HPDE6-E6E7 (cell line): ENCODE measurements around the gene PER3.
A peak's percentile ranks its signal among the peaks of the same experiment; 100 is the strongest.

Experiments used
- DNase-seq: peaks from one replicate; pipeline ENCODE4 v3.0.0; 2011; ENCODE audit warnings: missing footprints; ENCODE audit errors: extremely low spot score

The PER3 gene

DNA sequence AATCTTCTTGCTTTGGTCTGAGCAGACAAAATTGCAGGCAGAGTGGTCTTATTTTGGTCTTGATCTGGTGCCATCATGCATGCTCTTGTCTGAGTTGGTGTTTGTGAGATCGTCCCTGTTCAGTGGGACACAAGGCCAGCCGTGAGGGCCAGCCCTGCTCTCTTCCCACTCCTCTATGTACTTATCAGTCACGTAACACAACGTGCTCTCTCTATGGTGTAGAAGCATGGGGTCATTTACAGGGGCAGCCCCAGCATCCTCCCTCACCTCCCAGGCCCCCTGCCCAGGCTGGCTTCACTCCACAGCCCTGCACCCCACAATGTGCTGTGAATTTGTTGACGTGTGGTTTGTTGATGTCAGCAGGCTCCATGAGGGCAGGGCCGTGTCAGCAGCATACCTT, 87.0 kb downstream of the PER3 start:
- no peak for DNase-seq

DNA sequence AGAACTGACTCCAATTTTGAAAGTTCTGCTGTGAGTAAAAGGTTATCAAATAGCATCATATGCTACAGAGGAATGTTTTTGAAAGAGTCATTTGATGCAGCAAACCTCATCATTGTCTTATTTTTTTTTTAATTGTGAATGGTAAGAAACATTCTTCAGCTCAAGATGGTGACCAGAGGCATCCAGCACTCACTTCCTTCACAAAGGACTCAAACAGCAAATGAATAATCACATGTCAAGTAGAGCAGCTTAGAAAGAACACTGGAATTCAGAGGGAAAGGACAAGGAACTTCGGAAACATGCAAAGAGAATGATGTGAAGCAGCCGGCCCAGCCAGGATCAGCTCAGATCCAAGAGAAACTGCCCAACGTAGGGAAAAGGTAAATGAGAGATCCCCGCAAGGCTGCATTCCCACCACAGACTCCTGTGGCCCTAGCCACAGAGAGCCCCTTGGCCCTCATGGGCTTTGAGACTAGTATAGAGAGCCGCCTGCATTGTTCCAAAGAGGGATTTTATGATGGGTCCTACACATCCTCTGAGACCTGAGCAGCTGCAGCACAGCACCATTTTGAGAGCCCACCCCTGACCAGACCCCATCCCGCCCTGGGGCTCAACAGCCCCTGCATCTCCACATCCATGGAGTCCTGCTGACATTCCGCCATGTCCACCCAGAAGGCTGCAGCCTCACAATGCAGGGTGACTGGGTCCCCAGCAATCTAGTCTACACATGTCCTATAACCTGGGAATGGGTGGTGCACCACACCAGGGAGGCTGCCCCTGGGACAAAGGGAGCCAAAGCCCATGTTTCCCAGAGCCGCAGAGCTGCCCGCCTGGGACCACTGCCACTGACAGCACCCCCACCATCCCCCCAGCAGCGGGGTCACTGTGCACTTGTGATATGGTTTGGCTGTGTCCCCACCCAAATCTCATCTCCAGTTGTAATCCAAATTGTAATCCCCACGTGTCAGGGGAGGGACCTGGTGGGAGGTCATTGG, 90.0 kb downstream of the PER3 start:
- no peak for DNase-seq

DNA sequence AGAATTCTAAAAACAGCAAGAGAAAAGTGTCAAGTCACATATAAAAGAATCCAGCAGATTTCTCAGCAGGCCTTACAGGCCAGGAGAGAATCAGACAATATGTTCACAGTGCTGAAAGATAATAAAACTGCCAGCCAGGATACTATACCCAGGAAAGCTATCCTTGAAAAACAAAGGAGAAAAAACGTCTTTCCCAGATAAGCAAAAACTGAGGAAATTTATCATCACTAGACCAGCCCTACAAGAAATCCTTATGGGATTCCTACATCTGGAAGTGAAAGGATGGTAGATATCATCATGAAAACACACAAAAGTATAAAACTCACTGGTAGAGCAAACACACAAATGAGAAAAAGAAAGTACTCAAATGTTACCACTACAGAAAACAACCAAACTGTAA, 93.9 kb downstream of the PER3 start:
- no peak for DNase-seq

DNA sequence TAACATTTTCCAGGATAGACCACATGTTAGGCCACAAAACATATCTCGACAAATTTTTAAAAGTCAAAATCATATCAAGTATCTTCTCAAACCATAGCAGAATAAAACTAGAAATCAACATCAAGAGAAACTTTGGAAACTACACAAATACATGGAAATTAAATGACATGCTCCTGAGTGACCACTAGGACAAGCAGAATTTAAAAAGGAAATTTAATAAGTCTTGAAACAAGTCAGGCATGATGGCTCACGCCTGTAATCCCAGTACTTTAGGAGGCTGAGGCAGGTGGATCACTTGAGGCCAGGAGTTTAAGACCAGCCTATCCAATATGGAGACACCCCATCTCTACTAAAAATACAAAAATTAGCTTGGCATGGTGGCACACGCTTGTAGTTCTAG, 95.1 kb downstream of the PER3 start:
- DNase-seq = no peak

DNA sequence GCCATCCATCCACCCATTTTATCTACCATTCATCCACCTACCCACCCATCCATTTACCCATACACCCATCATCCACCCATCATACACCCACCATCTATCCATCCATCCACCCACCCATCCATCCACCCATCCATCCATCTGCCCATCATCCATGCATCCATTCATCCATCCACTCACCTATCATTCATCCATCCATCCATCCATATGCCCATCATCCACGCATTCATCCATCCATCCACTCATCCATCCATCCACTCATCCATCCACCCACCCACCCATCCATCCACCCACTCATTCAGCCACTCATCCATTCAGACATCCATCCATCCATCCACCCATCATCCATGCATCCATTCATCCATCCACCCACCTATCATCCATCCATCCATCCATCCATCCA, 100.7 kb downstream of the PER3 start:
- DNase-seq = no peak

DNA sequence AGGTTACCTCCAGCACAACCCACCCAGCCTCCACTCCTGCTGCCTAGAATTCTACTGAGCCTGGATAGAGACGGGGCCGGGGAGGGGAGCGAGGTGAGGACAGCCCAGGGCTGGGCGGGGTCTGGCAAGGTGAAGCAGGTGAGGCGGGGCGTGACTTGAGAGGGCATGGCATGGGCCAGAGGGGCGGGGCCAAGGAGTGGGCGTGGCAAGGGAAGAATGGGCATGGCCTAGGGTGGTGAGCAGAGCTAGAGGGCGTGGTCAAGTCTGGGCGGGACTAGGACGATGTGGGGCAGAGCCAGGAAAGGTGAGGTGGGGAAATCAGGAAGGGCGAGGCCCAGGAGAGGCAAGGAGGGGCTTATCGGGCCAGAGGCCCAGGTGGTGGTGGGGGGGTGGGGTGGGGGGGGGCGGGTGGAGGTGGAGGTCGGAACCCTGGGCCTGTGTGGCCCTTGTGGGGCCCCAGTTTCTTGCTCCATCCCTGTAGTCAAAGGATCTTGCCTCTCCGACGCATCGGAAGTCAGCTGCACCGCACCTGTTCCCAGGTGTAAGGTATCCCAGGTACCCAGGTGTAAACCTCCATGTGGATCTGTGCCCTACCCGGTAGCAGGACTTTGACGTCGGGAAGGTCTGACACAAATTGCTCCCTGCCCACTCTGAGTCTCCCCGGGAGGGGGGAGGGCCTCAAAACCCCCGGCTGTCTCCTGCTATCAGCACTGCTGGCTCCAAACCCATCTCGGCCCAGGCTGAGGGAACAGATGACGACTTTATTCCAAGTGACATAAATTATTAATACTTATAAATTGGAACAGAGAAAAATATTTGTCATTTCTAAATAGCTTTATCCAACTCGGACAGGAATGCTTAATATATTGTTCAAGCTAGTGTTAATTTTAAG, 101.7 kb downstream of the PER3 start:
- peak; percentile 58 for DNase-seq

DNA sequence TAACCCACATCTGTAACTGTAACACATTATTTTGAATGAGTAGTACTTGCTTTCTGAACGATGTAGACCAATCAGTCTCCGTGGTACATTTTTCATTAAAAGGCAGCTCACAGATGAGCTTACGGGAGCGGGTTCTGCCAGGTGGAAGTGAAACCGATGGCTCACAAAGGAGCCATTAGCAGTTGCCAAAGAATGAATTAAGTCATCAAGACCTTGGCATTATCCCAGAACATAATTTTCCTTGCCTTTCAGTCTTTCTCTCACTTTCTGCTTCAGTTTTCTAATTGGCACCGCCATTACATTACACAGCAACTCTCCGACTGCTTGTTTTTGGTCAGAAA, 102.3 kb downstream of the PER3 start:
- DNase-seq = peak; percentile 65

DNA sequence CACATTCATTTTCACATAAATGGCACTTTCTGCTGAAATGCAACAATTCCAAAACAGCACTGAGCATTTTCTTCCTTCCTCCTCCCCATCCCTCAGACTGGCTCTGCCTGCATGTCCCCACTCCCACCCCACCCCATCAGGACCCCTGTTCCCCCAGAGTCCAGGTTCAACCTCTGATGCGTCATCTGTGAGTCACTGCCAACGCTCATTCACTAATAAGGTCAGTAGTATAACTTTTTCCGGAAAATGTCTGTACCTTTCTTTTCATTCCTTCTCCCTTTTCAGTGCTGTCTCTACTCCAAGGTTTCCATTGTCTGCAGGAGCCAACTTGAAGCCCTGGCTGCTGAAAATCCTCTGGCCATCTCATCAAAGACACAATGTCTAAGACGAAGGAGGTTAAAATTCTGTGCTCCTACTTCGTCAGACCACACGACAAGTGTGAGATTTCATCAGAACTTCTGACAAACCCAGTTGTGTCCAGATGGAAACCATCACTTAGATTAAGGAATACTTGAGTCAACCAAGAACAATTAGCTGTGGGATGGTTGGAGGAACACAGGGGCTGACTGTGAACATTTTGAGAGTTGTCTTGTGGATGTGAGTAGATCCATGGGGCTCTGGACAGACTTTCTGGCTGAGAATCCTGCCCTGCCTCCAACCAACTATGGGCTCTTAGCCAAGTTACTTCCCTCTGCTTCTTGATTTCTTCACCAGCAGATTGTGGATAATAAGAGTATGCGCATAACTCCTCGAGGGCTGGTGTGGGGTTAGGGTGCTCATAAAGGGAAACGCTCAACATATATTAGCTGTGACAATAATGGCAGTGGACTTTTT, 104.4 kb downstream of the PER3 start:
- DNase-seq = no peak

DNA sequence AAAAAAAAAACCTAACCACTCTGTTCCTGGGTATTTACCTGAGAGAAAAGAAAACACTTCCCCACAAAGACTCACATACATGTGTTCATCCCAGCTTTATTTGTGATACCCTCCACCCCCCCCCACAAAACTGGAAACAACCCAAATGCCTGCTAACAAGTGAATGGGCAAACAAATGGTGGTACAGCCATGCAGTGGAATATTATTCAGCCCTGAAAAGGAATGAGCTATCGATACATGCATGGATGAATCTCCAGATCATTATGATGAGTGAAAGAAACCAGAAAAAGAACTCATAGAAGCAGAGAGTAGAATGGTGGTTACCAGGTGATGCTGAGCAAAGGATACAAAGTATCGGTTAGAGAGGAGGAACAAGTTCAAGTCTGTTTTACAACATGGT, 106.8 kb downstream of the PER3 start:
- no peak for DNase-seq

DNA sequence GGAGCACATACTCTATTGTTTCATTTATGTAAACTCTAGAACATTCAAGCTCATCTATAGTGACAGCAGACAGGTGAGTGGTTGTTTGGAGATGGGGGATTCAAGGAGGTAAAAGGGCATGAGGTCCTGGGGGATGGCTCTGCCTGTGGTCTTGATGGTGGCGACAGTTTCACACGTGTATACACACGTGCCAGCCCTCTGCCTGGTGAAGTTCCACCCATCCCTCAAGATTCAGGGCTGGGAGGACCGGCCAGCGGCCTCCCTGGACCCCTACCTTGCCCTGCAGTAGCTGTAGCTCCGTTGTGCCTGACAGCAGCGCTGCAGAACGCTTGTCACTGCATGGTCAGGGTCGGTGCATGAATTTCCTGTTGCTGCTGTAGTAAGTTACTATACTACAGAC, 107.7 kb downstream of the PER3 start:
- no peak for DNase-seq

DNA sequence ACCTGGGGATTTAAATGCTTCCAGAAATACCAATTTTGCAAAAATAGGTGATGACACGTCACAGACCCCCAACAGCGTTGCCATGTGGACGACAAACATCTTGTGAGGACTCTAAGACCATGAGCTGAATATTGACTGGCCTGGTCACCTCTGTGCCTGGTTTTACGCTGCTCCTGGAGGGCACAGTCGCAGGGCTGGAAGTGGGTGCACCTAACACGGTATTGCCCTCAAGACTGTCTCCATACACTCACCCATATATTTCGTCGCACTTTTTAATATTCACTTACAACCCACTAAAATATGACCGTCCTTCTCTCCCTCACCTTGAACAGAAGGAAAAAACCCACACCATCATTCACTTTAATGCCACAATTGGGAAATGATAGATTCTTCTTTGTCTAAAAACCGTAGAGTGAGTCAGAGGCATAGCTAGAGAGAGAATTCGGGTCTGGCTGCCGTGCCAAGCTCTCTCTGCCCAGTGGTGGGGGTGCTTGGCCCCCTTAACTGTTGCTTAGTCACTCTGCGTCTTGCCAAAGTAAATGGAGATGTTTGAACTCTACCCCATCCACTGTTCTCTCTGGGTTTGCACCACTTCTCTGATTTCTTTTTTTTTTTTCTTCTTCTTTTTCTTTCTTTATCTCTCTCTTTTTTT, 109.6 kb downstream of the PER3 start:
- no peak for DNase-seq
